CD4-positive, alpha-beta memory T cell (primary cell): ENCODE results near the gene ANKRD55. TPM values are rescaled to one million over a fixed set of nuclear protein-coding genes. Genes with fewer than 3 reads are reported as not detected.
"Not testable (repeated sequence)": the region's sequence is repeated elsewhere in the genome, so short reads cannot be mapped to it uniquely, and the experiment has no call there.

ENCODE experiments used
- CTCF ChIA-PET: fragments of 350-600 bp; sonication (Branson Sonifier 250); formaldehyde crosslinking; loops from one replicate; lab custom pipeline; 2021; ENCODE audit warnings: inconsistent platforms; ENCODE audit not compliant: partially characterized antibody; lab: Charles Lee
- POLR2A ChIA-PET: fragments of 350-600 bp; sonication (Branson Sonifier 250); formaldehyde crosslinking; loops from one replicate; lab custom pipeline; 2021; ENCODE audit not compliant: partially characterized antibody; lab: Charles Lee
- DNase-seq, 5 donors: peaks; one replicate each; pipeline versions ENCODE4 v3.0.0 to v3.0.0-alpha.2; 2020 to 2022; ENCODE audit warnings: mixed read lengths in 1 of 5
- H3K27ac ChIP-seq: one replicate; pipeline ENCODE4 v1.7.0; 2013; ENCODE audit warnings: low read depth, low read length
- H3K27me3 ChIP-seq: 2 replicates; pipeline ENCODE4 v1.7.0; 2013; ENCODE audit warnings: mild to moderate bottlenecking, low read length, moderate library complexity; ENCODE audit not compliant: insufficient read depth
- H3K36me3 ChIP-seq: 2 replicates; pipeline ENCODE4 v1.7.0; 2013; ENCODE audit warnings: mild to moderate bottlenecking, low read length, moderate library complexity; ENCODE audit not compliant: insufficient read depth
- H3K4me1 ChIP-seq: 2 replicates; pipeline ENCODE4 v1.7.0; 2013; ENCODE audit warnings: mild to moderate bottlenecking, low read length, moderate library complexity; ENCODE audit not compliant: insufficient read depth
- H3K4me3 ChIP-seq, 2 donors: one replicate each; pipeline ENCODE4 v1.7.0; 2013; ENCODE audit warnings: low read length in 2 of 2, mild to moderate bottlenecking in 1 of 2
- H3K9me3 ChIP-seq, 2 donors: one replicate each; pipeline ENCODE4 v1.7.0; 2013; ENCODE audit warnings: low read length in 2 of 2, control low read depth in 1 of 2; ENCODE audit not compliant: control insufficient read depth in 1 of 2
- H3K27ac Mint-ChIP-seq, 7 donors: one replicate each; pipeline ENCODE4 v1.8.0; 2020 to 2021; ENCODE audit warnings: mixed read lengths in 7 of 7, mild to moderate bottlenecking in 6 of 7, inconsistent platforms in 3 of 7, moderate library complexity in 3 of 7
- H3K27me3 Mint-ChIP-seq, 2 donors: one replicate each; pipeline ENCODE4 v1.8.0; 2020 to 2021; ENCODE audit warnings: mixed read lengths in 2 of 2
- H3K36me3 Mint-ChIP-seq, 2 donors: one replicate each; pipeline ENCODE4 v1.8.0; 2020 to 2021; ENCODE audit warnings: mixed read lengths in 2 of 2, inconsistent platforms in 1 of 2, mild to moderate bottlenecking in 1 of 2
- H3K4me1 Mint-ChIP-seq, 4 donors: one replicate each; pipeline ENCODE4 v1.8.0; 2020 to 2021; ENCODE audit warnings: mixed read lengths in 4 of 4, mild to moderate bottlenecking in 1 of 4
- H3K4me3 Mint-ChIP-seq, 8 donors: one replicate each; pipeline ENCODE4 v1.8.0; 2020 to 2021; ENCODE audit warnings: mixed read lengths in 8 of 8, mild to moderate bottlenecking in 7 of 8, moderate library complexity in 6 of 8, inconsistent platforms in 3 of 8
- H3K9me3 Mint-ChIP-seq, 8 donors: one replicate each; pipeline ENCODE4 v1.8.0; 2020 to 2021; ENCODE audit warnings: mixed read lengths in 8 of 8, mild to moderate bottlenecking in 5 of 8, inconsistent platforms in 3 of 8, moderate library complexity in 1 of 8
- intact Hi-C: fragments of 100-400 bp; cut with micrococcal nuclease; formaldehyde crosslinking; loops from one replicate; pipeline ENCODE4 v1.15.1; 2023
- polyA plus RNA-seq, 2 donors: library from polyadenylated mRNA; unstranded; fragments of 300-500 nt; fragmentation: Illumina TruSeq; gene quantifications; one replicate each; pipeline ENCODE4 v1.2.3, GENCODE V29; 2021
- total RNA-seq, 2 experiments: library from RNA; stranded (reverse); gene quantifications; one replicate each; pipeline ENCODE4 v1.2.3, GENCODE V29; 2021

The ANKRD55 gene
- total and polyA plus RNA-seq, 4 experiments from 2014 or later, result 8.3 to 17.8 (median 12.3) TPM

DNA sequence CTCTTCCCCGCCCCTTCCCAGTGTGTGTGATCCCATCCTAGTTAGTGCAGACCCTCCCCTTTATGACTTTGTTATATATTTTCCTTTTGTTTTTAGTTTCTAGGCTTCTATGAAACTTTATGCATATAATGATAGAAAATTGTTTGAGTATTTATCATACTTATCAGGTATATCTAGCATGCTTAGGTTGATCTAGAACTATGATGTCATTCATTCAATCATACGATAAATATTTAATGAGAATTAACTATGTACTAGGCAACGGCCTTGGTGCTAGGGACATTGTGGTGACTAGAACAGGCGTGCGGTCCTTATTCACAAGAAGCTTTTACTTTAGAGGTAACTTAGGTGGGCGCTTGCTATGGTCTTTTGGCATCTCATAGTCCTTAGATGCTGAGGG lies 13.6 kb upstream of the ANKRD55 start:
- Histone ChIP-seq H3K36me3 (no peaks in the 10 kb centered on the region), H3K27me3 (no peaks in the 10 kb centered on the region), H3K4me3 (no peak overlapping the region), H3K9me3 (peaks cover 0 to 4% of the 10 kb centered on the region in 2 donors), H3K4me1 (no peaks in the 10 kb centered on the region), H3K27ac (no peak overlapping the region)
- Mint-ChIP-seq H3K4me3 (no peak overlapping the region), H3K27ac (no peak overlapping the region), H3K9me3 (peaks cover 0 to 16% (median 10%) of the 10 kb centered on the region in 8 donors), H3K4me1 (peaks cover 0 to 2% (median 0%) of the 10 kb centered on the region in 4 donors), H3K36me3 (peaks cover 0 to 3% of the 10 kb centered on the region in 2 donors), H3K27me3 (peaks cover 0 to 1% of the 10 kb centered on the region in 2 donors)
- DNase-seq, result no peak
- CTCF ChIA-PET, result no interaction called here
- intact Hi-C loops, result no loop called here
- POLR2A ChIA-PET, result no interaction called here

DNA sequence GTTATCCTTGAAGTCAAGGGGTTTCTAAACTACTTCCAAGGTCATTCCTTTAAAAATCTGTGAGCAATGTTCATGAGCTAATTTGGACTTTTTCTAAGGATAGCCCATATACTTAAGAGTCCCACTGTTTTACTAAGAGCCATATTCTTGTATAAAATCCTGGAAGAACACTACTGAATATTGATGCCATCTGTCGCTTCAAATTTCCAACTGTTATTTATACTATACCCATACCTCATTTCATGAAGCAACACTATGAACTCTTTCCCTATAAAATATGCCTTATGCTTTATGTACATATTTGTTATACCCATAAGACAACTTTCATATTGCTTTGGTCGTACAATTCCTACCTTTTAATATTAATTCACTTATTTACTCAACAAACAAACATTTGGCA lies 12.4 kb upstream of the ANKRD55 start:
- ChIA-PET CTCF (no interaction called here), POLR2A (no interaction called here)
- Mint-ChIP-seq H3K36me3 (peaks cover 0 to 3% of the 10 kb centered on the region in 2 donors), H3K27ac (no peak overlapping the region), H3K9me3 (peaks cover 0 to 24% (median 16%) of the 10 kb centered on the region in 8 donors), H3K4me1 (peaks cover 0 to 2% (median 0%) of the 10 kb centered on the region in 4 donors), H3K4me3 (no peak overlapping the region), H3K27me3 (peaks cover 0 to 1% of the 10 kb centered on the region in 2 donors)
- Histone ChIP-seq H3K36me3 (no peaks in the 10 kb centered on the region), H3K27ac (no peak overlapping the region), H3K27me3 (no peaks in the 10 kb centered on the region), H3K4me3 (no peak overlapping the region), H3K9me3 (peaks cover 0 to 4% of the 10 kb centered on the region in 2 donors), H3K4me1 (no peaks in the 10 kb centered on the region)
- no peak for DNase-seq
- intact Hi-C loops, result no loop called here

DNA sequence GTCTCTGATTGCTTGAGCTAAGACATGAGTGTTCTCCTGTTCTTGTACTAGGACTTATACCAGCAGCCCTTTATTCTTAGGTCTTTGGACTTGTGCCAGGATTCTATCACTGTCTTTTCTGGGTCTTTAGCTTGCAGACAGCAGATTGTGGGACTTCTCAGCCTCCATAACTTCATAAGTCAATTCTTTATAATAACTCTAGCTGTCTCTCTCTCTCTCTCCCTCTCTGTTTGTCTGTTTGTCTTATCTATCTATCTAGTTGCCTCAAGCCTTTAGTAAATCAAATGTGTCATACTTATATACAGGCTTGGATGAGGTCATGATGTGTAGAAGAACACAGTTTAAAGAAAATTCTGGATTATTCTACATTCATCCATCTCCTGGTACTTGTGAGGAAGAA lies 11.5 kb upstream of the ANKRD55 start:
- H3K4me3 ChIP-seq, result no peak overlapping the region
- H3K4me1 ChIP-seq, result no peaks in the 10 kb centered on the region
- no peak for DNase-seq
- no peak overlapping the region for H3K27ac Mint-ChIP-seq
- intact Hi-C loops, result no loop called here
- peaks cover 0 to 4% of the 10 kb centered on the region in 2 donors for H3K9me3 ChIP-seq
- H3K4me1 Mint-ChIP-seq, result peaks cover 0 to 2% (median 0%) of the 10 kb centered on the region in 4 donors
- no peak overlapping the region for H3K27ac ChIP-seq
- no peaks in the 10 kb centered on the region for H3K27me3 Mint-ChIP-seq
- no peaks in the 10 kb centered on the region for H3K36me3 ChIP-seq
- H3K36me3 Mint-ChIP-seq, result peaks cover 0 to 3% of the 10 kb centered on the region in 2 donors
- H3K4me3 Mint-ChIP-seq, result no peak overlapping the region
- ChIA-PET POLR2A (no interaction called here), CTCF (interaction anchor here (1.7 kb wide), 1 partner anchor 10 kb away, joined by 4 read pairs; no protein-coding TSS in a partner anchor)
- peaks cover 0 to 24% (median 16%) of the 10 kb centered on the region in 8 donors for H3K9me3 Mint-ChIP-seq
- no peaks in the 10 kb centered on the region for H3K27me3 ChIP-seq

DNA sequence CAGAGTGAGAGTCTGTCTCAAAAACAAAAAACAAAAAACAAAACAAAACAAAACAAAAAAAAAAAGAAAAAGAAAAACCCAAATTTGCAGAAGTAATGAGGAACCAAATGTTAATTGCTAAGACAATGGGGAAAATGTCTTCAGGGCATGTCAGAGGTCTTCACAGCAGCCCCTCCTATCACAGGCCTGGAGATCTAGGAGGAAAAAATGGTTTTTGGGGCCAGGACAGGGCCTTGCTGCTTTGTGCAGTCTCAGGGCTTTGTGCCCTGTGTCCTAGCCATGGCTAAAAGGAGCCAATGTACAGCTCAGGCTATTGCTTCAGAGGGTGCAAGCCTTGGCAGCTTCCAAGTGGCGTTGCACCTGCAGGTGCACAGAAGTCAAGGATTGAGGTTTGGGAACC lies 9.1 kb upstream of the ANKRD55 start:
- DNase-seq, CTCF ChIA-PET, H3K27ac ChIP-seq, H3K4me1 Mint-ChIP-seq, H3K4me3 ChIP-seq, H3K36me3 ChIP-seq, H3K27me3 ChIP-seq, intact Hi-C loops, H3K27ac Mint-ChIP-seq, H3K9me3 ChIP-seq, H3K36me3 Mint-ChIP-seq, H3K27me3 Mint-ChIP-seq, H3K4me3 Mint-ChIP-seq, H3K4me1 ChIP-seq, POLR2A ChIA-PET: not testable (repeated sequence)
- H3K9me3 Mint-ChIP-seq, result peaks cover 0 to 19% (median 15%) of the 10 kb centered on the region in 8 donors

DNA sequence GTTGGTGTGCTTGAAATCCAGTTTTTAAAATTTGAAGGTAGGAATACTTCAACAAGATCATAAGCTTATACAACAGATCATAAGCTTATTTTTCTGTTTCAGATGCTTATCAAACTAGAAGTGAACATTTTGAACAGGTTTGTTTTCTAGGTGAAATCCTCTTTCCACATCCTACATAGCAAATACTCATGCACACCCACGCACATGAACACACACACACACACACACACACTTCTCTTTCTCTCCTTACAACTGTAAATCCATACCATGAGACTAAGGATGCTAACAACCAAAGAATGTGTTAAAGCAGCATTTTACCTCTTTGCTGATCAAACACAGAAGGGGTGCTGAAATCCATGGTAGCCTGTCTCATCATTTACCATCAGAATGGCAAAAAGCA lies 592 bp downstream of the ANKRD55 start:
- Histone ChIP-seq H3K4me3 (no peak overlapping the region), H3K27ac (no peak overlapping the region), H3K36me3 (no peaks in the 10 kb centered on the region), H3K27me3 (no peaks in the 10 kb centered on the region), H3K4me1 (no peaks in the 10 kb centered on the region), H3K9me3 (no peaks in the 10 kb centered on the region)
- H3K36me3 Mint-ChIP-seq, result peaks cover 0 to 3% of the 10 kb centered on the region in 2 donors
- H3K27ac Mint-ChIP-seq, result no peak overlapping the region
- intact Hi-C loops, result no loop called here
- ChIA-PET POLR2A (no interaction called here), CTCF (no interaction called here)
- H3K4me3 Mint-ChIP-seq, result no peak overlapping the region
- peaks cover 0 to 4% (median 0%) of the 10 kb centered on the region in 8 donors for H3K9me3 Mint-ChIP-seq
- H3K27me3 Mint-ChIP-seq, result peaks cover 2% of the 10 kb centered on the region in 2 donors
- peaks cover 0 to 8% (median 5%) of the 10 kb centered on the region in 4 donors for H3K4me1 Mint-ChIP-seq
- no peak for DNase-seq

DNA sequence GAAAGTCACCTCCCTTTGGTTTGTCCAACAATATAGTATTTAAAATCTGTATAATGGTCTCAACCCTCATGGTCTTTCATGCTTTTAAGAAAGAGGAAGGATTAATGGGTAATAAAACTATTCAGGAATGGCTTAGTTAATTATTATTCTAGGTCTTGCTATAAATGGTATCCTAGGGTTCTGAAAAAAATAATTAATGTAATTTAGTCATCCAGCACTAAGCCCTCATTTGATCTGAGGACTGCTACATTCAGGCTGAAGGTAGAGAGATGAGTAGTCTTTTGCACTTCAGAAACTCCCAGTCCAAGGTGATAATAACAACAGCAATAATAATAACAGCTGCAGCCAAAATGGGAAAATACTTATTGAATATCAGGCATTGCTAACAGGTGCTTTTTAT lies 2.6 kb downstream of the ANKRD55 start:
- no peak overlapping the region for H3K4me3 Mint-ChIP-seq
- peaks cover 3% of the 10 kb centered on the region in 2 donors for H3K36me3 Mint-ChIP-seq
- Histone ChIP-seq H3K36me3 (no peaks in the 10 kb centered on the region), H3K4me3 (no peak overlapping the region), H3K27me3 (no peaks in the 10 kb centered on the region), H3K9me3 (no peaks in the 10 kb centered on the region), H3K4me1 (no peaks in the 10 kb centered on the region), H3K27ac (no peak overlapping the region)
- intact Hi-C loops, result no loop called here
- H3K4me1 Mint-ChIP-seq, result peaks cover 14 to 23% (median 15%) of the 10 kb centered on the region in 4 donors
- no peak for DNase-seq
- POLR2A ChIA-PET, result no interaction called here
- no peaks in the 10 kb centered on the region for H3K27me3 Mint-ChIP-seq
- no peak overlapping the region for H3K27ac Mint-ChIP-seq
- CTCF ChIA-PET, result no interaction called here
- H3K9me3 Mint-ChIP-seq, result peaks cover 0 to 14% (median 6%) of the 10 kb centered on the region in 8 donors

DNA sequence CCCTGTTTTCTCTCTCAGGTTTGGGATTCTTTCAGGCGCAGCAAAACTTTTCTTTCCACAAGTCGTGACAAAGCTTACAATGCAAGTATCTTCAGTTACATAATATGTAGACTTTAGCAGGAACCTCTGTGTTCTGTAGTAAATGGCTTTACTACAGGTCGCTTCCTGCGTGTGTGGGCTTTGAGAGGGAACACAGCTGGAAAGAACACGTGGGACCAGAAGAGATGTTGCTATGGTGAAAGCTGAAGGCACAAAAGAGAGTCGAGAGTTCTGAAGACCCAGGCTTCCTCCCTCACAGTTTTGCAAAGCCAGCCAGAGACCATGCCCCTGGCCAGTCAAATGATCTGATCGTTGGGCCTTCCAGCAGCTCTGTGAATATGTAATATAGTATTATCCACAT lies 4.0 kb downstream of the ANKRD55 start:
- Histone ChIP-seq H3K36me3 (no peaks in the 10 kb centered on the region), H3K4me3 (no peak overlapping the region), H3K4me1 (no peaks in the 10 kb centered on the region), H3K9me3 (no peaks in the 10 kb centered on the region), H3K27ac (no peak overlapping the region), H3K27me3 (no peaks in the 10 kb centered on the region)
- H3K4me1 Mint-ChIP-seq, result peaks cover 17 to 34% (median 22%) of the 10 kb centered on the region in 4 donors
- POLR2A ChIA-PET, result no interaction called here
- no peak overlapping the region for H3K4me3 Mint-ChIP-seq
- H3K36me3 Mint-ChIP-seq, result peaks cover 3 to 5% of the 10 kb centered on the region in 2 donors
- CTCF ChIA-PET, result interaction anchor here (1.2 kb wide), 1 partner anchor 398 kb away, joined by 3 read pairs; no protein-coding TSS in a partner anchor
- H3K27ac Mint-ChIP-seq, result no peak overlapping the region
- DNase-seq, result no peak
- intact Hi-C loops, result no loop called here
- H3K27me3 Mint-ChIP-seq, result no peaks in the 10 kb centered on the region
- H3K9me3 Mint-ChIP-seq, result peaks cover 0 to 25% (median 17%) of the 10 kb centered on the region in 8 donors
